ENCODE measurements around the gene CDHR1.
"Not testable (repeated sequence)": the region's sequence is repeated elsewhere in the genome, so short reads cannot be mapped to it uniquely, and the experiment has no call there.

Gene CDHR1

DNA sequence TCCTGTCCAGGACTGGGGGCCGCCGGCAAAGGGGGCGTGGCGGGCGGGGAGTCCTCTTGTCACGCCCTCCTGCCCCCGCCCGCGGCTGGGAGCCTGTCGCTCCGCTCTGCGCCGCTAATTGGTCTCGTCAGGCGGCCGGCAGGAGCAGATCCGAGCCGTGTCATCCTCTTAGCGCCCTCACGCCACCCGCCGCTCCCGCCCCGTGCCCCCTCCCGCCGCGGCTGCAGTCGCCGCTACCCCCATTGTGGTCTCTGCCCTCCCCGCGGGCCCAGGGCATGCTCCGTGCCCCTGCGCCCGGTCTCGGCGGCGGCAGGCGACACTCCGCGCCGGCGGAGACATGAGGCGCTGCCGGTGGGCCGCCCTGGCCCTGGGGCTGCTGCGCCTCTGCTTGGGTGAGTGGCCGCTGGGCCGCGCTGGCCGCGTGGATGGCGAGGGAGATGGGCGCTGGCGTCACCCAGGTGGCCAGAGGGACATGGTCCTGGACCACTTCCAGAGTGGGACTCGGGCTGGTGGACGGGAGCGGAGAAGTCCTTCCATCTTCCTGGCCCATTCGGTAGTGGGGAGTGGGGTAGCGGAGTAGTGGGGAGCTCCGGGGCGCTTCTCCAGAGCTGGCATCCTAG lies at the start of gene CDHR1:
Gene CDHR1 (plus strand): TSS at position 114 of the 620 bp plus-strand sequence. CDS start 224 bp downstream, at position 338.
- DNase-seq (ENCODE audit: low read depth in 2 of 2), result peak in 1 of 2 donors; percentile 38

DNA sequence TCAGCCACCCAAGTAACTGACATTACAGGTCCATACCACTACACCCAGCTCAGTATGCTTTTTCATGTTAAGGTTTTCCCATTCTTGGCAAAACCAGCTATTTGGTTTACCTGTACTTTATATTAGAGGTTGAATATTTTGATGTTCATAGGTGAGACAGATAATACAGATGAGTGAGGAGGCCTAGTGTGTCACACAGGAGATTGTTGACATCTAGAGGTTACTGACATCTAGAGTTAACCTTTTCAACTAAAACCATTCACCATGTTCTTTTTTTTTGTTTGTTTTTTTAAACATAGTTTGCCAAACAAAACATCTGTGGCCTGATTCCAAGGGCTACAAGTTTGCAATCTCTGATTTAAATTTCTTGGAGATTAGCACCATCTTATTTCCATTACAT lies 47.0 kb upstream of the CDHR1 start:
- no peak for DNase-seq (ENCODE audit: low read depth in 2 of 2)

DNA sequence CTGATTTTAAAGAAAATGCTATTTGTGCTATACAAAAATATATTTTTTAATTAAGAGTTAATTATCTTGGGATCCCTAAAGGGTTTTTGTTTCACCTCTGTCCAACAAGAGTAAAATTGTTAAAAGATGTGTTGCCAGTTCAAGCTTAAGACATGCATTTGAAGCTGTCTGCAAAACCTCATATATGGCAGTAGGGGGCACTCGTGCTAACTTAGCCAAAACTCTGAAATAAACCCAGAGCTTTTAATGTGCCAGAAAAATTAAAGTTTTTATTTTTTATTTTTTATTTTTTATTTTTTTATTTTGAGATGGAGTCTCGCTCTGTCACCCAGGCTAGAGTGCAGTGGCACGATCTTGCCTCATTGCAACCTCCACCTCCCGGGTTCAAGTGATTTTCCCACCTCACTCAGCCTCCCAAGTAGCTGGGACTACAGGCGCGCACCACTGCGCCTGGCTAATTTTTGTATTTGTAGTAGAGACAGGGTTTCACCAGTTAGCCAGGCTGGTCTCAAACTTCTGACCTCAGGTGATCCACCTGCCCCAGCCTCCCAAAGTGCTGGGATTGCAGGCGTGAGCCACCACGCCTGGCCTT lies 46.2 kb upstream of the CDHR1 start:
- not testable (repeated sequence) for DNase-seq (ENCODE audit: low read depth in 2 of 2)

DNA sequence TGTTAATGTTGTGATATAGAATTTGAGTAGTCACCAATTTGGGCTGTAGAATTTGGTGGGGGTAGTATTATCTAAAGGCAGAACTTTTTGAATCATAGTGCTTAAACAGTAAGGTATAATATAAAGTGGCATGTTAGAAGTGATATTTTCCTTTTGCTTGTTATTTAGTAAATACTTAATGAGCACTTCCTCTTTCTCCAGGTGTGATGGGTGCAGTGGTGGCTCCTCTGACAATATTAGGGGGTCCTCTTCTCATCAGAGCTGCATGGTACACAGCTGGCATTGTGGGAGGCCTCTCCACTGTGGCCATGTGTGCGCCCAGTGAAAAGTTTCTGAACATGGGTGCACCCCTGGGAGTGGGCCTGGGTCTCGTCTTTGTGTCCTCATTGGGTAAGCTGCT lies 44.5 kb upstream of the CDHR1 start:
- DNase-seq (ENCODE audit: low read depth in 2 of 2), result no peak

DNA sequence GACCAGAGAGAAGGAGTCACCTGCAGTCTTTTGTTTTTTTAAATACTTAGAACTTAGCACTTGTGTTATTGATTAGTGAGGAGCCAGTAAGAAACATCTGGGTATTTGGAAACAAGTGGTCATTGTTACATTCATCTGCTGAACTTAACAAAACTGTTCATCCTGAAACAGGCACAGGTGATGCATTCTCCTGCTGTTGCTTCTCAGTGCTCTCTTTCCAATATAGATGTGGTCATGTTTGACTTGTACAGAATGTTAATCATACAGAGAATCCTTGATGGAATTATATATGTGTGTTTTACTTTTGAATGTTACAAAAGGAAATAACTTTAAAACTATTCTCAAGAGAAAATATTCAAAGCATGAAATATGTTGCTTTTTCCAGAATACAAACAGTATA lies 41.6 kb upstream of the CDHR1 start:
- no peak for DNase-seq (ENCODE audit: low read depth in 2 of 2)

DNA sequence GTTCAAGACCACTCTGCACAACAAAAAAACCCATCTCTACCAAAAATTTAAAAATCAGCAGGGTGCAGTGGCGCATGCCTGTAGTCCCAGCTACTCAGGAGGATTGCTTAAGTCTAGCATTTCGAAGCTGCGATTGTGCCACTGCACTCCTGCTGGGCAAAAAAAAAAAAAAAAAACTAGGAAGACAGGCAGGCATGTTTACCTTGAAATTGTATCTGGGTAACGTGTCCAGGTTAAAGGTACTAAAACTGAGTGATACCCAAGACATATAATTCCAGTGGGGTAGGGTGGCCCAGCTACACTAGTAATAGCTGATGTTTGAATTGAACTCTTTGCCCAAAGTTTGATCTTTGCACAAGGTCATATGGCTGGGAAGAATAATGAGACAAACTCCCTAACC lies 38.8 kb upstream of the CDHR1 start:
- no peak for DNase-seq (ENCODE audit: low read depth in 2 of 2)

GRCh38 chr10:84156009-84156408 lies 38.3 kb upstream of the CDHR1 start:
- no peak for DNase-seq (ENCODE audit: low read depth in 2 of 2)

GRCh38 chr10:84156768-84157167 lies 37.6 kb upstream of the CDHR1 start:
- peak in 1 of 2 donors; percentile 16 for DNase-seq (ENCODE audit: low read depth in 2 of 2)

DNA sequence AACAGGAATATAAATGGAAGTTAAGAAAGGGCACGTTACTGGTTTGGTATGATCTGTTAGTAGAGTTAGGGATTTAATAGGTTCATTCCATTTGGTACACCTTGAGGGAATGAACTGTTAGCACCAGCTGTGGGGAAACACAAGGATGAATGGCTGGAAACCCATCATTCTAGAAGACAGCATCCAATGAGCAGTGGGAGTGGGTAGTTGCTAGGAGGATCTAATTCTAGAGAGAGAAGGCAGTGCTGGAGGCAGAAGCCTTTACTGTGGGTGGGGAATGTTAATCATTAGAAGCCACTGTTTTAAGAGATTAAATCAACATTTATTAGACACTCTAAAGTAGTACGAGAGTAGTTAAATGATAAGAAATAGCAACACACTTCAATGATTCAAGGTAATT lies 36.3 kb upstream of the CDHR1 start:
- no peak for DNase-seq (ENCODE audit: low read depth in 2 of 2)

GRCh38 chr10:84158550-84158949 lies 35.8 kb upstream of the CDHR1 start:
- DNase-seq (ENCODE audit: low read depth in 2 of 2), result no peak

DNA sequence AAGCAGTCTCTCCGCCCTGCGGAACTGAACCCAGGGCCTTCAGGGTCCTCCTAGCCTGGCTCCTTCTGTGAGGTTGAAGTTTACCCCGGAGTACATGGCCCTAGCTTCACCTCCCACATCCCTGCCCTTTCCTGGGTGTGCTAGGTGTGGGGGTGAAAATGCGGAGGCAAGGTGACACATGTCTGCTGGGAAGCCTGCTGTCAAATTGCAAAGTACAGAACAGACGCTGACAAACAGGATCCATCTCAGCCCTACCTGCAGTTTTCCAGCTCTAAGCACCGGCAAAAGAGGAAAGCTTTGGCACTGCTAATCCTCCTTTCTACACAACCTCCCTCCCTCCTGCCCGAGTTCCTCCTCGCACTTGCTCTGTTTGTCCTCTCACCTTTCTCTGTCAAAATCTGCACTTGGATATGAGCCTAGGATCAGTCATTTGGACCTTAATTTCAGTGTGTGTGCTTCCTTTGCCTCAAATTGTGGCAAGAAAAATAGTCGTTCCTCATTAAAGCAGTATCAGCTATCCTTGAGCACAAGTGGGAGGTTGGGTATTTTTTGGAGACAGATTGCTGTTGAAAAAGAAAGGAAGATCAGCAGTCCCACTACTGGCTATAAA lies 35.2 kb upstream of the CDHR1 start:
- DNase-seq (ENCODE audit: low read depth in 2 of 2), result no peak

- DNase-seq (ENCODE audit: low read depth in 2 of 2), result no peak
Observed at GRCh38 chr10:84160663-84161362, 33.5 kb upstream of the CDHR1 start.

GRCh38 chr10:84163996-84164395 lies 30.3 kb upstream of the CDHR1 start:
- no peak for DNase-seq (ENCODE audit: low read depth in 2 of 2)

- no peak for DNase-seq (ENCODE audit: low read depth in 2 of 2)
Observed at GRCh38 chr10:84164442-84164841, 29.9 kb upstream of the CDHR1 start.

DNA sequence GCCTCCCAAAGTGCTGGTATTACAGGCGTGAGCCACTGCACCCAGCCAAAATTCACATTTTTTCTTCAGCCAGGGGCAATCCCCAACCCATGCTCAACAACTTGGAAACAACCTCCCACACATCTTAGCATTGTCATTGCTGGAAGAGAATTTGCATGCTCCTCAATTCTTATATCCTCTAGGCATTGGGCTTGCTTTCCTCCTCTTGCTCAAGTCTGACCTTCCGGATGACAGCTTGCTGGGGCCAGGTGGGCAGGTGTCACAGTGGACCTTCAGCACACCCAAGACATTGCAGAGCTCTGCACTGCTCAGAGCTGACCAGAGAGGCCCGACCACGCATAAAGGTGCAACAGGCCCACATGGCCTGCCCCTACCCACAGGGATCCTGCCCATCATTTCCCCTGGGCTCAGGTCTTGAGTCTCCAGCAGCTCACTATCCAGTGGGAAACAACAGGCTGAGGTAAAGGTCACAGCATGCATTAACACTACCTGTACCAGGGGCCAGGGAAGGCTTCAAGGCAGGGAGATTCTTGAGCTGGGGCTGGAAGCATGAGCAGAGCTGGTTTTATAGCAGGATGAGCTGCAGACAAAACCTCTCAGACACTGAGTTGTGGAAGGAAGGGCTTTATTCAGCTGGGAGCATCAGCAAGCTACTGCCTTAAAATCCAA lies 27.6 kb upstream of the CDHR1 start:
- DNase-seq (ENCODE audit: low read depth in 2 of 2), result no peak

DNA sequence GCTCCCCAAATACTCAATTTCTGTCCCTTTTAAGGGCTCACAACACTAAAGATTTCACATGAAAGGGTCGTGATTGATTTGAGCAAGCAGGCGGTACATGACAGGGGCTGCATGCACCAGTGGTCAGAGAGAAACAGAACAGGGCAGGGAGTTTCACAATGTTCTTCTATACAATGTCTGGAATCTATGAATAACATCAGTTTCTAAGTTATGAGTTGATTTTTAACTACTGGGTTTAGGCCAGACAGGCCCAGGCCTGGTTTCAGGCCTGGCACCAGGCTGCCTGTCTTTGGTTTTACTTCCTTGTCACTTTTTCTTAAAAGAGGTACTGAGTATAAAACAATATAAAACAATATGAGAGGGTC lies 27.1 kb upstream of the CDHR1 start:
- not testable (repeated sequence) for DNase-seq (ENCODE audit: low read depth in 2 of 2)

GRCh38 chr10:84168382-84168781 lies 26.0 kb upstream of the CDHR1 start:
- not testable (repeated sequence) for DNase-seq (ENCODE audit: low read depth in 2 of 2)

GRCh38 chr10:84171237-84171636 lies 23.1 kb upstream of the CDHR1 start:
- DNase-seq (ENCODE audit: low read depth in 2 of 2), result not testable (repeated sequence)

GRCh38 chr10:84171700-84172466 lies 22.5 kb upstream of the CDHR1 start:
- DNase-seq (ENCODE audit: low read depth in 2 of 2), result not testable (repeated sequence)

- no peak for DNase-seq (ENCODE audit: low read depth in 2 of 2)
Observed at GRCh38 chr10:84172467-84173356, 21.6 kb upstream of the CDHR1 start.

All from stimulated activated CD4-positive, alpha-beta T cell treated with anti-CD3 and anti-CD28 coated beads, Interleukin-1b, Interleukin-23, amount 100 ng/mL, for 4 hours (primary cell).